ENCODE results near the gene ENTR1.

ENTR1 gene

DNA sequence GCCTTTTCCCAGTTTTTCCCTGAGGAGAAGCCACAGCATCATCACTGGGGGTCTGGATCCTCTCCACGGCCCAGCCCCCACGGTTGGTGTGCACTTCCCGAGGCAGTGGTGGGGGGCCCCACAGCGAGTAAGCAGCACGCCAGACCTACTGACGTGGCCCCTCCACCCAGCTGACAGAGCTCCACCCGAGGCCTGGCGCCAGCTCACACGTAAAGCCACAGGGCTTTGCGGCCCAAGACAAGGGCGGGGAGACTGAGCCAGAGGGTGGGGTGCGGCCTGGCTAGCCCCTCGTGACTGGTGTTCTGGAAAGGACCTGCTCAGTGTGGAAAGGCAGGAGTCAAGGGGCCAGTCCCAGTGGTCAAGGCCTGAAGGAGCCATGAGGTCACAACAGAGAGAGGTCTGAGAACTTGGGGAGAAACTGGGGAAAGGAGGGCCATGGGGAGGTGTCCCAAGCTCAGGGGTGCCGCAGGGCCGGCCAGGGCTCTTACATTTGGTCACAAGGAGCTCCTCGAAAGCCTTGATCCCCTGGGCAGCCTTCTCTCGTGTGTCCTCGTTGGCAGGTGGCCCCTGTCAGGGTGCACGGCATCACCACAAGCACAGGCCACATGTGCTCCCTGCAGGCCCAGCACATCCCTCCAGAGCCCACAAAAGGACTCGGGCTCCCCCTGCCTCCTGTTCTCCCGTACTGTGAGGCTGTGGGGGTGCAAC lies 15.9 kb downstream of the ENTR1 start:
- no peak for DNase-seq

DNA sequence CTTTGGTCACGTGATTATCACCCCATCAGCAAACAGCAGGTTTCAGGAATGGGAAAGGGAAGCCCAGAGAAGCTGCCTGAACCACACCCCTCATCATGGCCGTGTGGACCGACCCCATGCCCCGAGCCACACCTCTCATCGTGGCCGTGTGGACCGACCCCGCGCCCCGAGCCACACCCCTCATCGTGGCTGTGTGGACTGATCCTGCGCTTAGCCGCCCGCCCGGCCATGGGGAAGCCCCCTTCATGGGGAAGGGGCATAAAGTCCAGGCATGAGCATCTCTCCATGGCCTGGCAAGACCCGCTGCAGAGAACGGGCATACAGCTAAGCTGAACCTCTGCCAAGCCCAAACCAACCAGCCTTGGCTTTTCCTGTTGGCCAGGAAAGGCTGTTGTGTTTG lies 16.9 kb downstream of the ENTR1 start:
- DNase-seq, result no peak

GRCh38 chr9:136392538-136393449 lies 17.6 kb downstream of the ENTR1 start:
- DNase-seq, result no peak

DNA sequence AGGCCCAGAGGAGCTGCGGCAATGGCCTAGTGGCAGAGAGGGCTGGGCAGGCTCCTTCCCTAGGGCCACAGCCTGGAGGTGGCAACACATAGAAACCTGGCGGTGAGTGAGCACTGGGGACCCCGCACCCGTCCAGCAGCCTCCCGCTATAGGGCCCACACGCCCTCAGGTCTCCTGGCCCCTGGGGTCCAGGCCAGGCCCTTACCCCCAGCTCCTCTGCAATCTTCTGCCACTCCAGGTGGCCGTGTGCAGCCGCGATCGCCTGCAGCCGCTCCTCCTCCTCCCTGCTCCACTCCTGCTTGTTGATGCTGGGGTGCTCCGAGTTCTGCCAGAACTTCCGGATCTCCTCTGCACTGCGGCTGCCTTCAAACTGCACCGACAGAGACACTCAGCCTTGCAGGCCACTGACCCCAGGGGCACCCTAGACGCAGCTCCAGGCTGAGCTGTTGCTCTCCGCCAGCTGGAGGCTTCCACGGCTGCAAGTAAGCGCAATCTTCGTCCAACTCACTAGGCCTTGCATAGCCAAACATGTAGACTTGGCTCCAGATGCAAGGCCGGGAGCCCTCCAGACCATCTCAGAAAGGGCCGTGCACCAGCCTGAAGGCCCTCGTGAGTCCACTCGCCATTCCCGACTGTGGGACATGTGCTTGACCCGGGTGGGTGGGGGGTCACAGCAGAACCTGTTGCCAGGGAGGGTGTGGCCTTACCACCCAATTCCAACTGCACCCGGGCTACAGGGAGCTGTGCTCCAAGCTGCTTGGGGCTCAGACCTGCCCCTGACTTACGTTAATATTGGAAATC lies 18.5 kb downstream of the ENTR1 start:
- no peak for DNase-seq

DNA sequence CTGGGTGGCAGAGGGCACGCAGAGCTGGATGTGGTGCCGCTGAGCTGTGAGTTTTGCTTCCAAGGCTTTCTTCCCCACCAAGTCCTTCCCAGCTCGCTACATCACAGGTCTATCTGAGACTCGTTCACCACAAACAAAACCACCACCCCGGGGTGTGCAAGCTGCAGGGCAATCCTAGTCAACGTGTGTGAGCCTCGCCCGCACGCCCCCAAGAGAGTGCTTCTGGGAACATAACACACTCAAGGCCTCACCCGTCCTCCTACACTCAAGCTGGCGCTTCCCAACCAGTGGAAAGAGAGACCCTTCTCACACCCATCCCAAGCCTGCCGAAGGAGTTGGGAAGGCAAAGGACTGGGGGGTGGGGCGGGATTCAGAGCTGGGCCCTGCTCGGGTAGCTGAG lies 21.0 kb downstream of the ENTR1 start:
- DNase-seq, result no peak

DNA sequence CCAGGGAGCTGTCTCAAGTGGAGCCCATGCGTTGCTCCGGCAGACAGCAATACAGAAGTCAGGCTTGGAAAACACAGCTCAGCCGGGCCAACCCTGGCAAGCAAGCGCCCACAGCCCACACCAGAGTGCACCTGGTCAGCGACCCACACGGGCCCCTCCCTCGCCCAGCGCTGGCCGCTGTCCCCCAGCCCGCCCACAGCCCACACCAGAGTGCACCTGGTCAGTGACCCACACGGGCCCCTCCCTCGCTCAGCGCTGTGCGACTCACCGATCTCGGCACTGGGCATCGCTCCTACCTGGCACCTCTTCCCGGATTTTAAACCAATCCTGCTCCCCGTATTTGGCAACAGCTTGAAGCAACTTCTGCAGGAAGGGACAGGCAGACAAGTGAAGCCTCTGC lies 23.2 kb downstream of the ENTR1 start:
- no peak for DNase-seq

GRCh38 chr9:136386018-136386417 lies 24.4 kb downstream of the ENTR1 start:
- DNase-seq, result no peak

DNA sequence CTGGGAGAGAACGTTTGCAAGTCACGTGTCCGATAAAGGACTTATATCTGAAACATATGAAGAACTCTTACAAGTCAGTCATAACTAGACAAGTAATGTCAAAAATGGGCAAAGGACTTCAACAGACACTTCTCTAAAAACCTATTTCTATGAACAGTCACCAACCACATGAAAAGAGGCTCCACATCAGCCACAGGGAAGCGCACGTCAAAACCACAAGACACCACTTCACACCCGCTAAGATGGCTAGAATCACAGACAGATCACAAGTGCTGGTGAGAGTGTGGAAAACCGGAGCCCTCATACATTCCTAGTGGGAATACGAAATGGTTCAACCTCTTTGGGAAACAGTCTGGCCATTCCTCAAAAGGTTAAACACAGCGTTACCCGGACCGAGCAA lies 25.4 kb downstream of the ENTR1 start:
- no peak for DNase-seq

- DNase-seq, result no peak
Measured at GRCh38 chr9:136383436-136383835, 27.0 kb downstream of the ENTR1 start.

- no peak for DNase-seq
Measured at GRCh38 chr9:136381966-136382513, 28.4 kb downstream of the ENTR1 start.

DNA sequence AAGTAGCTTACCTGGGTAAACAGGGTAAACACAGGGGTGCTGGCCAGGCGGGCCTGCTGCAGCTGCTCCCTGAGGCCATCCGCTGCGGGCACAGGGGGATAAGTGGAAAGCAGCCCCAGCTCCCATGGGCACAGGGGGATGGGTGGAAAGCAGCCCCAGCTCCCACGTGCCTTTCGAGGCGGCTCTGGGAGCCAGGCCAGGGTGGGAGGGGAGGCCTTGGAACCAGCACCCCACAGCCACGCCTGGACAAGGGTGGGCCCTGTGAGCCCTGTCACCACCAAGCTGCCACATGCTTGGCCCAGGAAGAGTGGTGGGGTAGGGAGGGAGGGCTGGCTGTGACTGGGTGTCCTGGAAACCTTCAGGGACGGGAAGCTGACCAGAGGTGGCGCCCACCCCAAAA lies 29.1 kb downstream of the ENTR1 start:
- no peak for DNase-seq

DNA sequence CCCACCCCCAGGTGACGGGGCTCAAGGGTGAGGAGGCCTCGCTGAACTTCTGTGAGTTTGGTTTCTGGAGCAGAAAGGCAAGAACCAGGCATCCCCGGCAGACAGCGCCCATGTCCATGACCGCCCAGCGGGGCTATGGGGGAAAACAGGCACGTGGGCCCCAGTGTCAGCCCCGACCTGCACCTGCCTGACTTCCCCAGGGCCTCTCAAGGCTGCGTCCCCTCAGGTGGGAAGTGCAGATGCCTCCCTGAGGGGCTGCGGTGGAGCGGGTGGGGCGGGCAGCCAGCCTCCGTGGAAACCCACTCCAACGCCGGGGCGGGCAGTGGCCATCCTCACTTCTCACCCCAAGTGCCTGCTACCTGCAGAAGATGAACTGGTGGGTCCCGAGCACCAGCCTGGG lies 30.0 kb downstream of the ENTR1 start:
- DNase-seq, result no peak

- DNase-seq, result no peak
Measured at GRCh38 chr9:136379891-136380290, 30.5 kb downstream of the ENTR1 start.

GRCh38 chr9:136379401-136379800 lies 31.0 kb downstream of the ENTR1 start:
- DNase-seq, result no peak

DNA sequence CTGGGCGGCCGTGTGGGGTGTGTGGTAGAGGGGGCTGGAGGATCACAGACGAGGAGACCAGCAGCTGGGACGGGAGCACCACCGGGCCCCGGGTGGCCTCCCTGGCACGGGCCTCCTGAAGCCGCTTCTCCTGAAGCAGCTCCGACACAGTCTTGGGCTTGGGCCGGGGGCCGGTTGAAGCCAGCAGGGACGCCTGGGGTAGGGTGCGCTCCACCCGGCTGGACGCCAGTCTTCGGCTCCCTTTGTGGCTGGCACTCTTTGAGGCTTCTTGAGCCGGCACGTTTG lies 31.5 kb downstream of the ENTR1 start:
- DNase-seq, result no peak

DNA sequence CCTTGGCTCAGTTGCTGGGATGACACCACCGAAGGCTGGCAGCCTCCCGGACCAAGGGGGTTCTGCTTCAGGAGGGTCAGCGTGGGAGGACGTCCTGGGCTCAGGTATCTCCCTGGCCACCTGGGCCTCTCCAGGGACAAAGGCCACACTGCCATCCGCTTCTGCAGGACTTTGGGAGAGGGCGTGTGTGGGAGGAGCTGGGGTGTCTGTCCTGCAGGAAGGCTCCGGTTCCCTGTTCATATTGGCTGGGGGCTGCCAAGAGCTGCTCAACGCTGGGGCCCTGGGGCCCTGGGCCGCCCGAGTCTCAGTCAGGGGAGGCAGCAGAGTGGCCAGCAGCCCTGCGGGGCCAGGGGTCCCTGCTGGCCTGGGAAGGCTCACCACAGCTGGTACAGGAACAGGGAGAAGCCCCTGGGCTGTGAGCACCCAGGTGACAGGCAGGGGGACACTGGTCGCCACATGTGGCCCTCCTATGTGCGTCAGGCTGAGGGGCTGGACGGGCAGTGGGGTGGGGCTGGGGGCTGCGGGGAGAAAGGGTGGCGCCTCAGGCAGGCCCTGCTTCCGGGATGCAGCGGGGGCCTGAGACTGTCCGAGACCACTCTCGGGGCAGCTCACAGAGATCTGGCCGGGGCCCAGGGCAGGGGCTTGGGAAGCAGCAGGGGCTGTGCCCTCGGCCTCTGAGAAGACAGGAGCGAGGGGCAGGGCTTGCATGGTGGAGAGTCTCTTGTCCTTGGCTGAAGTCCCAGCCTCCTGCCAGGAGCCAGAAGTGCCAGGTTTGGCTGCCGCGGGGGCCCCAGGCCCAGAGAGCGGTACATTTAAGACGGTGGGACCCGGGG lies 32.0 kb downstream of the ENTR1 start:
- DNase-seq, result no peak

- DNase-seq, result no peak
Measured at GRCh38 chr9:136377341-136378169, 32.9 kb downstream of the ENTR1 start.

- DNase-seq, result no peak
Measured at GRCh38 chr9:136376457-136376856, 34.0 kb downstream of the ENTR1 start.

GRCh38 chr9:136375096-136375495 lies 35.3 kb downstream of the ENTR1 start:
- DNase-seq, result no peak

DNA sequence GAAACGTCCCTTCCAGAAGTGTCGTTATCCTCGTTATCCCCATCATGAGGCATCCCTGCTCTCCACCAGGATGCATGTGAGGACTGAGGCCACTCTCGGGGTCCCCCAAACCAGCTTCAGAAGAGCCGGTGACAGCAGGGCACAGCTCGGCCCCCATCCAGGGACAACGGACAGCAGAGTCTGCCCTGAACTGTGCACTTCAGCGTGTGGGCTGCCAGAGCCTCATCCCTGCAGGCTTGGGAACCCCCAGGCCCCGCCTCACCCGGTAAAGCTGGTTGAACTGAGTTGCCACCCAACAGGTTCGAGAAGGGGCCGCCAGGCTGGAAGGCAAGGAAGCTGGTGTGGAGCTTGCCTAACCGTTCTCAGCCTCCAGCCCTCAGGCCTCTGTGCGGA lies 36.2 kb downstream of the ENTR1 start:
- no peak for DNase-seq
